WTC11 (cell line): ENCODE measurements around the gene MRPL19. TPM values are rescaled to one million over a fixed set of nuclear protein-coding genes. Genes with fewer than 3 reads are reported as not detected.

ENCODE experiments used
- ATAC-seq: fragments of 200-7000 bp; cut with Tn5 transposase; 2 replicates; pipeline ENCODE4 v1.10.0; 2021; ENCODE audit warnings: mild to moderate bottlenecking, moderate library complexity
- CTCF ChIA-PET: fragments of 300-600 bp; sonication (Branson Sonifier 250); formaldehyde crosslinking; loops from one replicate; lab custom pipeline; 2021; ENCODE audit warnings: antibody characterized with exemption; lab: Charles Lee
- POLR2A ChIA-PET: fragments of 350-600 bp; sonication (Branson Sonifier 250); formaldehyde crosslinking; loops from one replicate; lab custom pipeline; 2021; ENCODE audit warnings: antibody characterized with exemption; lab: Charles Lee
- DNase-seq: peaks from one replicate; pipeline ENCODE4 v3.0.0; 2021; ENCODE audit warnings: low spot score
- H3K27ac Mint-ChIP-seq: 2 replicates; pipeline ENCODE4 v1.8.0; 2021; ENCODE audit warnings: mixed read lengths
- H3K27me3 Mint-ChIP-seq: 2 replicates; pipeline ENCODE4 v1.8.0; 2021; ENCODE audit warnings: low read depth, mild to moderate bottlenecking, moderate library complexity, mixed read lengths
- H3K36me3 Mint-ChIP-seq: 2 replicates; pipeline ENCODE4 v1.8.0; 2021; ENCODE audit warnings: mixed read lengths
- H3K4me1 Mint-ChIP-seq: 2 replicates; pipeline ENCODE4 v1.8.0; 2022; ENCODE audit warnings: mixed read lengths
- H3K4me3 Mint-ChIP-seq: 2 replicates; pipeline ENCODE4 v1.8.0; 2021; ENCODE audit warnings: mild to moderate bottlenecking, moderate library complexity, mixed read lengths
- H3K9me3 Mint-ChIP-seq: 2 replicates; pipeline ENCODE4 v1.8.0; 2021; ENCODE audit warnings: mixed read lengths
- AFF4 ChIP-seq: sonication (generic); formaldehyde crosslinking; IDR thresholded peaks from 2 replicates; pipeline ENCODE4 v1.8.1; 2023; ENCODE audit warnings: mild to moderate bottlenecking, missing genetic modification reagents, borderline replicate concordance
- ATF1 ChIP-seq: sonication (generic); formaldehyde crosslinking; IDR thresholded peaks from 2 replicates; pipeline ENCODE4 v1.8.1; 2023; ENCODE audit warnings: mild to moderate bottlenecking, moderate library complexity, missing genetic modification reagents
- E2F5 ChIP-seq: sonication (generic); formaldehyde crosslinking; IDR thresholded peaks from 2 replicates; pipeline ENCODE4 v1.8.1; 2022; ENCODE audit warnings: mild to moderate bottlenecking, moderate library complexity, missing genetic modification reagents
- ETV6 ChIP-seq: sonication (generic); formaldehyde crosslinking; IDR thresholded peaks from 2 replicates; pipeline ENCODE4 v1.8.1; 2022; ENCODE audit warnings: mild to moderate bottlenecking, missing genetic modification reagents
- FOXP1 ChIP-seq: sonication (generic); formaldehyde crosslinking; IDR thresholded peaks from 2 replicates; pipeline ENCODE4 v1.8.0; 2022; ENCODE audit warnings: missing genetic modification reagents, mild to moderate bottlenecking, moderate library complexity, borderline replicate concordance
- GABPB1 ChIP-seq: sonication (generic); formaldehyde crosslinking; IDR thresholded peaks from 2 replicates; pipeline ENCODE4 v1.8.1; 2023; ENCODE audit warnings: mild to moderate bottlenecking, missing genetic modification reagents
- IRF2 ChIP-seq: sonication (generic); formaldehyde crosslinking; IDR thresholded peaks from 2 replicates; pipeline ENCODE4 v1.8.0; 2022; ENCODE audit warnings: low read depth, missing genetic modification reagents, borderline replicate concordance
- MAX ChIP-seq: sonication (generic); formaldehyde crosslinking; IDR thresholded peaks from 2 replicates; pipeline ENCODE4 v1.8.0; 2022; ENCODE audit warnings: mild to moderate bottlenecking, missing genetic modification reagents
- NFATC4 ChIP-seq: fragments of 250-450 bp; sonication (Bioruptor Pico); IDR thresholded peaks from 2 replicates; pipeline ENCODE4 v1.9.0; 2021; ENCODE audit warnings: mild to moderate bottlenecking
- NR1H2 ChIP-seq: sonication (generic); formaldehyde crosslinking; IDR thresholded peaks from 2 replicates; pipeline ENCODE4 v1.9.0; 2021; ENCODE audit warnings: mild to moderate bottlenecking, moderate library complexity, missing genetic modification reagents
- SOX15 ChIP-seq: fragments of 250-450 bp; sonication (Bioruptor Pico); IDR thresholded peaks from 2 replicates; pipeline ENCODE4 v1.9.0; 2021; ENCODE audit warnings: mild to moderate bottlenecking
- SP1 ChIP-seq: sonication (generic); formaldehyde crosslinking; conservative IDR thresholded peaks from 2 replicates; pipeline ENCODE4 v1.8.1; 2022; ENCODE audit warnings: missing genetic modification reagents
- TEAD1 ChIP-seq: sonication (generic); formaldehyde crosslinking; IDR thresholded peaks from 2 replicates; pipeline ENCODE4 v1.8.0; 2022; ENCODE audit warnings: mild to moderate bottlenecking, missing genetic modification reagents
- ZNF281 ChIP-seq: sonication (generic); formaldehyde crosslinking; IDR thresholded peaks from 2 replicates; pipeline ENCODE4 v1.8.0; 2023; ENCODE audit warnings: mild to moderate bottlenecking, missing genetic modification reagents
- ZNF396 ChIP-seq: fragments of 250-450 bp; sonication (Bioruptor Pico); IDR thresholded peaks from 2 replicates; pipeline ENCODE4 v1.8.0; 2021; ENCODE audit warnings: mild to moderate bottlenecking, moderate library complexity, borderline replicate concordance
- ZNF671 ChIP-seq: fragments of 250-450 bp; sonication (Bioruptor Pico); IDR thresholded peaks from 2 replicates; pipeline ENCODE4 v1.8.0; 2021; ENCODE audit warnings: mild to moderate bottlenecking
- total RNA-seq: library from RNA; stranded (reverse); gene quantifications from 3 replicates; pipeline ENCODE4 v1.2.3, GENCODE V29; 2021
- TF ChIP-seq, protein P1 (sequence below): sonication (generic); formaldehyde crosslinking; IDR thresholded peaks from 2 replicates; pipeline ENCODE4 v1.8.1; 2022; ENCODE audit warnings: mild to moderate bottlenecking, missing genetic modification reagents, moderate library complexity, borderline replicate concordance
- TF ChIP-seq, protein P2 (sequence below): sonication (generic); formaldehyde crosslinking; conservative IDR thresholded peaks from 2 replicates; pipeline ENCODE4 v1.8.1; 2023; ENCODE audit warnings: mild to moderate bottlenecking, low read depth, missing genetic modification reagents, moderate library complexity
- TF ChIP-seq, protein P3 (sequence below): sonication (generic); formaldehyde crosslinking; conservative IDR thresholded peaks from 2 replicates; pipeline ENCODE4 v1.8.1; 2022; ENCODE audit warnings: mild to moderate bottlenecking, missing genetic modification reagents
- TF ChIP-seq, protein P4 (sequence below): fragments of 250-450 bp; sonication (Bioruptor Pico); IDR thresholded peaks from 2 replicates; pipeline ENCODE4 v1.9.0; 2021; ENCODE audit warnings: mild to moderate bottlenecking
- TF ChIP-seq, protein P5 (sequence below): sonication (generic); formaldehyde crosslinking; IDR thresholded peaks from 2 replicates; pipeline ENCODE4 v1.8.1; 2023; ENCODE audit warnings: mild to moderate bottlenecking, missing genetic modification reagents

MRPL19 gene
- total RNA-seq, 1 experiment from 2014 or later = 65.8 TPM

DNA sequence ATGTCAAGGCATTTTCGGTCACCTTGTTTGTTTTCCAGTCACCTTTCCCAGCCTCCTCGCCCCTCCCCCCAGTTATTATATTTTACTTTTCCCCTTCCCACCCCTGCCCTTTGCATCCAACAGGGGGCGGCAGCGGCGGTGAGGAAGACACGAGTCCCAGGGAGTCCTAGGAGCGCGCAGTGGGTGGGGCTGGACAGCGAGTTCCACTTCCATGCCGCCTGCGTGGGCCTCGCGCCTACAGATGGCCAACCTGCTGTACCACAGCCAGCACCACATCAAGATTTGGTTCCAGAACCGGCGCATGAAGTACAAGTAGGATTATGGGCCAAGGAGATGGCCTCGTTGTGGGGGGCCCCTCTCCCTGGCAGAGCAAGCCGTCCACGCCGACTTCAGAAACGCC, 48.6 kb upstream of the MRPL19 start (continued):
- TF ChIP-seq NR1H2 (CRISPR knock-in tag) = no peak
- TF ChIP-seq, protein P1, sequence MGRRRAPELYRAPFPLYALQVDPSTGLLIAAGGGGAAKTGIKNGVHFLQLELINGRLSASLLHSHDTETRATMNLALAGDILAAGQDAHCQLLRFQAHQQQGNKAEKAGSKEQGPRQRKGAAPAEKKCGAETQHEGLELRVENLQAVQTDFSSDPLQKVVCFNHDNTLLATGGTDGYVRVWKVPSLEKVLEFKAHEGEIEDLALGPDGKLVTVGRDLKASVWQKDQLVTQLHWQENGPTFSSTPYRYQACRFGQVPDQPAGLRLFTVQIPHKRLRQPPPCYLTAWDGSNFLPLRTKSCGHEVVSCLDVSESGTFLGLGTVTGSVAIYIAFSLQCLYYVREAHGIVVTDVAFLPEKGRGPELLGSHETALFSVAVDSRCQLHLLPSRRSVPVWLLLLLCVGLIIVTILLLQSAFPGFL (CRISPR knock-in tag) = no peak
- TF ChIP-seq, protein P2, sequence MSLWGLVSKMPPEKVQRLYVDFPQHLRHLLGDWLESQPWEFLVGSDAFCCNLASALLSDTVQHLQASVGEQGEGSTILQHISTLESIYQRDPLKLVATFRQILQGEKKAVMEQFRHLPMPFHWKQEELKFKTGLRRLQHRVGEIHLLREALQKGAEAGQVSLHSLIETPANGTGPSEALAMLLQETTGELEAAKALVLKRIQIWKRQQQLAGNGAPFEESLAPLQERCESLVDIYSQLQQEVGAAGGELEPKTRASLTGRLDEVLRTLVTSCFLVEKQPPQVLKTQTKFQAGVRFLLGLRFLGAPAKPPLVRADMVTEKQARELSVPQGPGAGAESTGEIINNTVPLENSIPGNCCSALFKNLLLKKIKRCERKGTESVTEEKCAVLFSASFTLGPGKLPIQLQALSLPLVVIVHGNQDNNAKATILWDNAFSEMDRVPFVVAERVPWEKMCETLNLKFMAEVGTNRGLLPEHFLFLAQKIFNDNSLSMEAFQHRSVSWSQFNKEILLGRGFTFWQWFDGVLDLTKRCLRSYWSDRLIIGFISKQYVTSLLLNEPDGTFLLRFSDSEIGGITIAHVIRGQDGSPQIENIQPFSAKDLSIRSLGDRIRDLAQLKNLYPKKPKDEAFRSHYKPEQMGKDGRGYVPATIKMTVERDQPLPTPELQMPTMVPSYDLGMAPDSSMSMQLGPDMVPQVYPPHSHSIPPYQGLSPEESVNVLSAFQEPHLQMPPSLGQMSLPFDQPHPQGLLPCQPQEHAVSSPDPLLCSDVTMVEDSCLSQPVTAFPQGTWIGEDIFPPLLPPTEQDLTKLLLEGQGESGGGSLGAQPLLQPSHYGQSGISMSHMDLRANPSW (CRISPR knock-in tag) = no peak
- TF ChIP-seq ZNF671 (CRISPR knock-in tag) = no peak
- no peak for TF ChIP-seq FOXP1
- TF ChIP-seq ETV6 (CRISPR knock-in tag) = no peak
- TF ChIP-seq ATF1 (CRISPR knock-in tag) = no peak
- TF ChIP-seq SP1 (CRISPR knock-in tag) = no peak
- TF ChIP-seq NFATC4 (CRISPR knock-in tag) = no peak

DNA sequence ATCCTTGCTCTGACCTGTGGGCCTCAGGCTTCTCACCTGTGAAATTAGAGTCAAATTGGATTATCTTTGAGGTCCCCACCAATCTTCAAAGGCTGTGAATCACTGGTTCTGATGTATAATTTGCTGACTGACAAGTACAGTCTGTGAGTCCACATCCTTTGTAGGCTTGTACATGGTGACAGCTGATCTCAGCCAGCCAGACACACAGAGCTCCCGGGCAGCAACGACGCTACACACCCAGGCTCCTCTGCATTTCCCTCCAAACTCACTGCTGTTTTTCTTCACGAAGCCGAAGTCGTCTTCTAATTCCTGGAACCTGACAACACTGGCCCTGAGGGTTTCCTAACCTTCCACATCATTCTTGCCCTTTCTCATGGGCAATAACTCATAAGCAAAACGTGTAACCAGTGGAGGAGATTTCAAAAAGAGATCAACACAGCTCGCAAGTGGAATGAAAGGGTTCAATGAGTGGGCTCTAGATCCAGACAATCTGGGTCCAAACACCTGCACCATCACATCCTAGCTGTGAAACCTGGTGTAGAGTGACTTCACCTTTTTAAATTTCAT, 47.9 kb upstream of the MRPL19 start:
- Mint-ChIP-seq H3K9me3 (no peaks in the 10 kb centered on the region), H3K4me1 (no peaks in the 10 kb centered on the region), H3K4me3 (no peak overlapping the region), H3K27me3 (no peaks in the 10 kb centered on the region), H3K36me3 (no peaks in the 10 kb centered on the region), H3K27ac (no peak overlapping the region)
- DNase-seq (no peak), ATAC-seq (no peak)
- CTCF ChIA-PET = no interaction called here
- POLR2A ChIA-PET = no interaction called here
- no peak for TF ChIP-seq TEAD1
- no peak for TF ChIP-seq GABPB1
- TF ChIP-seq, protein P3, sequence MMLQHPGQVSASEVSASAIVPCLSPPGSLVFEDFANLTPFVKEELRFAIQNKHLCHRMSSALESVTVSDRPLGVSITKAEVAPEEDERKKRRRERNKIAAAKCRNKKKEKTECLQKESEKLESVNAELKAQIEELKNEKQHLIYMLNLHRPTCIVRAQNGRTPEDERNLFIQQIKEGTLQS (CRISPR knock-in tag) = no peak
- TF ChIP-seq, protein P1 (CRISPR knock-in tag) = no peak
- no peak for TF ChIP-seq ZNF396 (CRISPR knock-in tag)
- TF ChIP-seq, protein P4, sequence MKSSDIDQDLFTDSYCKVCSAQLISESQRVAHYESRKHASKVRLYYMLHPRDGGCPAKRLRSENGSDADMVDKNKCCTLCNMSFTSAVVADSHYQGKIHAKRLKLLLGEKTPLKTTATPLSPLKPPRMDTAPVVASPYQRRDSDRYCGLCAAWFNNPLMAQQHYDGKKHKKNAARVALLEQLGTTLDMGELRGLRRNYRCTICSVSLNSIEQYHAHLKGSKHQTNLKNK (CRISPR knock-in tag) = no peak
- TF ChIP-seq IRF2 (CRISPR knock-in tag) = no peak
- no peak for TF ChIP-seq SOX15 (CRISPR knock-in tag)
- no peak for TF ChIP-seq ETV6 (CRISPR knock-in tag)
- no peak for TF ChIP-seq E2F5
- TF ChIP-seq ZNF281 = no peak
- TF ChIP-seq MAX = no peak
- TF ChIP-seq AFF4 = no peak
- TF ChIP-seq, protein P5, sequence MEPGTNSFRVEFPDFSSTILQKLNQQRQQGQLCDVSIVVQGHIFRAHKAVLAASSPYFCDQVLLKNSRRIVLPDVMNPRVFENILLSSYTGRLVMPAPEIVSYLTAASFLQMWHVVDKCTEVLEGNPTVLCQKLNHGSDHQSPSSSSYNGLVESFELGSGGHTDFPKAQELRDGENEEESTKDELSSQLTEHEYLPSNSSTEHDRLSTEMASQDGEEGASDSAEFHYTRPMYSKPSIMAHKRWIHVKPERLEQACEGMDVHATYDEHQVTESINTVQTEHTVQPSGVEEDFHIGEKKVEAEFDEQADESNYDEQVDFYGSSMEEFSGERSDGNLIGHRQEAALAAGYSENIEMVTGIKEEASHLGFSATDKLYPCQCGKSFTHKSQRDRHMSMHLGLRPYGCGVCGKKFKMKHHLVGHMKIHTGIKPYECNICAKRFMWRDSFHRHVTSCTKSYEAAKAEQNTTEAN = no peak
